H4 (cell line): Measurements from ENCODE around the gene TMEM33. TPM values are rescaled to one million over a fixed set of nuclear protein-coding genes. Genes with fewer than 3 reads are reported as not detected.
"Not testable (repeated sequence)": the region's sequence is repeated elsewhere in the genome, so short reads cannot be mapped to it uniquely, and the experiment has no call there.

Experiments used
- DNase-seq: peaks from one replicate; pipeline ENCODE4 v3.0.0-alpha.2; 2015; ENCODE audit warnings: low spot score
- total RNA-seq: library from RNA; depleted of rRNA; stranded (reverse); fragments of >200 nt; shearing (Covaris generic); gene quantifications from 2 replicates; pipeline ENCODE4 v1.2.3, GENCODE V29; 2014; rRNA removed

The TMEM33 gene, protein sequence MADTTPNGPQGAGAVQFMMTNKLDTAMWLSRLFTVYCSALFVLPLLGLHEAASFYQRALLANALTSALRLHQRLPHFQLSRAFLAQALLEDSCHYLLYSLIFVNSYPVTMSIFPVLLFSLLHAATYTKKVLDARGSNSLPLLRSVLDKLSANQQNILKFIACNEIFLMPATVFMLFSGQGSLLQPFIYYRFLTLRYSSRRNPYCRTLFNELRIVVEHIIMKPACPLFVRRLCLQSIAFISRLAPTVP
- 101 and 105 TPM in 2 replicates for total RNA-seq

DNA sequence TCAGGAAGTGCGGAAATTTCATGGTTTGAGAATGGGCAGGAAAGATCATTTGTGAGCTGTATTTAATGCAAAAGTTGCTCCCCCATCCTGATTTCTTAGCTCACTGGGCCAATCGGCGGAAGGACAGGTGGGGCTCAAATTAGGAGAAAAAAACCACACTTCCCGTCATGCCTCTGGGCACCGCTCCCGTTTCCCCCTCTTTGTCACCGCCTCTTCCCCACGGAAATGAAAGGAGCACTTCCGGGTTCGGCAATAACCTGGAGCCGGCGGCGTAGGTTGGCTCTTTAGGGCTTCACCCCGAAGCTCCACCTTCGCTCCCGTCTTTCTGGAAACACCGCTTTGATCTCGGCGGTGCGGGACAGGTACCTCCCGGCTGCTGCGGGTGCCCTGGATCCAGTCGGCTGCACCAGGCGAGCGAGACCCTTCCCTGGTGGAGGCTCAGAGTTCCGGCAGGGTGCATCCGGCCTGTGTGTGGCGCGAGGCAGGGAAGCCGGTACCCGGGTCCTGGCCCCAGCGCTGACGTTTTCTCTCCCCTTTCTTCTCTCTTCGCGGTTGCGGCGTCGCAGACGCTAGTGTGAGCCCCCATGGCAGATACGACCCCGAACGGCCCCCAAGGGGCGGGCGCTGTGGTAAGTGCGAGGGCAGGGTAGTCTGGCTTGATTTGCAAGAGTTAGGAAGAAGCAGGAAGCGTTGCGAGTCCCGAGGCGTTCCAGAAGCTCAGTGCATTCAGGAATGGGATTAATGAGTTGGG, at the start of gene TMEM33:
TMEM33 (plus strand) TSS at position 529 of the 751 bp plus-strand sequence; CDS start at position 585, 56 bp downstream.
- DNase-seq = peak; percentile 91

DNA sequence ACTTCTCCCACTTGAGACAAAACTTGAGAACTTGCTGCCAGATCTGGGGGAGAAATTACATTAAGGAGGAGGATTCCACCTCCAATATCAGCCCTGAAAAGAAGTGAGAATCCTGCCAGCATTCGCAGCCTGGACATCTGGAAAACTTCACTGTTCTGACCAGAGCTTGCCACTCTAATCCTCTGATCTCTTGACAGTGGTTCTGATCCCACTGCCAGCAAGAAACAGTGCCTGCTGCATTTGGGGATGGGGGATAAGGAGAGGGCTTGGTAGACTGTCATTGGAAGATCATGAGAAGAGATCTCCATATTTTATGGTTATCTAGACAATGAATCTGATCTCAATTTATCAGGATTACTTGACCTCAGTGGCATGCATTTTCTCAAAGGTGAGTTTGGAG, 49.8 kb upstream of the TMEM33 start:
- no peak for DNase-seq

DNA sequence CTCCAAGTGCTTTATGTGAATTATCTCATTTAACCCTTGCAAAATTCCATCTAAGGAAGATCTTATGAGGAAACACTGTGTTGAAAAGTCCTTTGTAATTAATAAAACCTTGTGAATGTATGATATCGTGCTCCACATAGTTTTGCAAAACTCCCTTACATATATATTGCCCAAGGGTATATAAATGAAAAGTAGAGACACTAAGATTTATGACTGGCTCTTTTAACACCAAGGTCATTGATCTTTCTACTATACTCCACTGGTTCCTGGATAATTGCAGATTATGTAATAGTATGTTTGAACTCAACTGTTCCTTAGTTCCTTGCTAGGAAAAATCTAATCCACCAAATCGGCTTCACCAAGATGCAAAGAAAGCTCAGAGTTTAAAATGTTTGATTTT, 48.0 kb upstream of the TMEM33 start:
- DNase-seq = no peak

DNA sequence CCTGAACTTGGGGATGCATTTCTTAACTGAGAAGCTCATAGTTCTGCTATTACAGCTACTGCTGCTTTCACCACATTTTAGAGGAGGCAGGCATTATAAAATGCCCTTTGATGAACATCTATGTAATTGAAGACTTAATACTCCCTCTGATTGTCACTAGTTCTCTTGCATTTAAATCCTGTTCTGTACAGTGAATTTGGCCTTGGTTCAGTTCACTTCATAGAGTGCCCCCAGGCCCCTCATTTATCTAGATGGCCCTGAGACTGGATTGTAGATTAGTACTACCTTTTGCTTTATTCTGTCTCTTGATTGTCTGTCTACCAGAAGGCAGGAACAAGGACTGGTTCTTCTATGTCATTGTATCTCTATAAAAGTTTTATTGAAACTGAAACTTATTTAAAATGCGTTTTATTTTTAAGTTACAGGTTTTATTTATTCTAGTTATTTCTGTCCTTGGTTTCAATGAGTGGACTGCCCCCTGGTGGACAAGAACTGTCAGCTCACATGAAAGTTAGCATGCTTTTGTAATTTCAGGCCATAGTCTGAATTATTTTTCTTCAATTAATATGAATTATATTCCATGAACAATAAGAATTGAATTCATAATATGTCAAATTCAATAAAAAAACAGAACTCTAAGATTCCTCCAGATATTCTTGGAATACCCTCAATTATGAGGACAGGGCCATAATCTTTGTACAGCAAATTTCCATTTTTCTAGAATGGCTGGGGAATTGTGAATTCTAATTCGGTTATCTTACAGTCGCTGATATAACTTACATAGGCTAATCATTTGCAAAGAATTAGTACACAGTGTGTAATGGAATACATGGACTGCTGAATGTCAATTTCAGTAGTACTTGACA, 47.2 kb upstream of the TMEM33 start:
- peak; percentile 49 for DNase-seq

DNA sequence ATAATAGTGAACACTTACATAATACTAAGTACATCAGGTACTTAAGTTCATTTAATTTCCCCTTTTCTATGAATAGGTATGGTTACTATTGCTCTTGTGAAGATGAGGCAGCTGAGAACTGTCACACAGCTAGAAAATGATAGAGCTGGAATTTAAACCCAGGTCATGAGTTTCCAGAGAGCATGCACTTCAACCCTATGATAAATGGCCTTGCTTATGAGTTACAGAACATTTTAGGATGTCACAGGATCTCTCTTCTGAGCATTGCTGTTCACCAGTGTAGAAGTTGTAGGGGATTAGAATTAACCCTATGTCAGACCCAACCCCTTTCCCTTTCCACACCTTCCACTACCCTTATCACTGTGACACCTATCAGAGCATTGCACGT, 46.5 kb upstream of the TMEM33 start:
- no peak for DNase-seq

DNA sequence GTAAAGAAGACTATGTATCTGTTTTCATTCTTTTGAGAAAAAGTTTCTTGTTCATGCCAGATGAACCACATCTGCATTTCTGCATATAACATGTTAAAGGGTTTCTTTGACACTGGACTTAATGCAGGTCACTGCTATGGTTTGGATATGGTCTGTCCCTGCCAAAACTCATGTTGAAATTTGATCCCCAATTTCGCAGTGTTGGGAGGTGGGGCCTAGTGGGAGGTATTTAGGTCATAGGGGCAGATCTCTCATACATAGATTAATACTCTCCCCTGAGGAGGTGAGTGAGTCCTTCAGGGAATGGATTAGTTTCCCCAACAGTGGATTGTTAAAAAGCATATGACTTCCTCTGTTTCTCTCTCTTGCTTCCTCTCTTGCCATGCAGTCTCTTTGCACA, 45.9 kb upstream of the TMEM33 start:
- no peak for DNase-seq

DNA sequence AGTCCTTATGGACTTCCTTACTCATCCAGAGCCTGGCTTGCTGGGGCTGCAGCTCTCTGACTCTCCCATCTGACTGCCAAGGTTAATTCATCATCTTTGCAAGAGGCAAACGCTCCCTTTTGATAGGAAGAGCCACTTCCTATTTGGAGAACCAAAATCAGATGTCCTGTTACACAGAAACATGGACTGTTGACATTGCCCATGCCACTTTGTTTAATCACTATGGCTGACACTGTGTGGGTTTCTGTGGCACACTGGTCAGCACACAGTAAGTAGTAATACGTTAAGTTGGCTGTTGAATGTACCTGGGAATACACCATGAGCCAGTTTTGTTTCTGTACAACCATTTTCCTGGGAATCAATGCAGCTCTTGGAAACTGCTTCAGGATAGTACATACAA, 45.1 kb upstream of the TMEM33 start:
- no peak for DNase-seq

DNA sequence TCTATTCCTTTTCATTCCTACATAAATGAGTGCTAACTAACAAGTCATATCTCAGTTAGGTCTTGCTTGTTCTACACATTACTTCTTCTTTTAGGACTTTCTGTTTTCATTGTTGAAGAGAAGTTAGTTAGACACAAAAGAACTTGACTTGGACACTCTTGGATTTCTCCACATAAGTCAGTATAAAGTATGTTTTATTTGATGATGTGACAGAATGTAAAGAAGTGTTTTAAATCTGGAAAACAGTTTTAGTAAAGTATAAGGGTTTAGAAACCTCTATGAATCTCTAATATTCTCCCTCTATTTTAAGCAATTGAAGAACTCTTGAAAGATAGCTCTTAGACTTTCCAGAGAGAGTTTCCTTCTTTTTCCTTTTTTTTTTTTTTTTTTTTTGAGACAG, 38.6 kb upstream of the TMEM33 start:
- no peak for DNase-seq

DNA sequence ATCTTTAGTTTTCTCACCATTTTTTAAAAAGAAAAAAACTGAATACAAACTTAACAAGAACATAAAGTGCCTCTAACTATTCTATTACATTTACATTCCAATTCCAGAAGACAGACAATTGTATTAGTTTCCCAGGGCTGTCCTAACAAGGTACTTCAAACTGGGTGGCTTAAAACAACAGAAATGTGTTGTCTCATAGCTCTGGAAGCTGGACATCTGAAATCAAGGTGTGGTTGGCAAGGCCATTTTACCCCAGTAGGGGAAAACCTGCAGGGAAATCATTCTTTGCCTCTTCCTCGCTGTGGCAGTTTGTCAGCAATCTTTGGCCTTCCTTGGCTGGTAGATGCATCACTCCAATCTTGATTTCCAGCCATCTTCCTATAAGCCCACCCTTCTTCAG, 37.5 kb upstream of the TMEM33 start:
- no peak for DNase-seq

DNA sequence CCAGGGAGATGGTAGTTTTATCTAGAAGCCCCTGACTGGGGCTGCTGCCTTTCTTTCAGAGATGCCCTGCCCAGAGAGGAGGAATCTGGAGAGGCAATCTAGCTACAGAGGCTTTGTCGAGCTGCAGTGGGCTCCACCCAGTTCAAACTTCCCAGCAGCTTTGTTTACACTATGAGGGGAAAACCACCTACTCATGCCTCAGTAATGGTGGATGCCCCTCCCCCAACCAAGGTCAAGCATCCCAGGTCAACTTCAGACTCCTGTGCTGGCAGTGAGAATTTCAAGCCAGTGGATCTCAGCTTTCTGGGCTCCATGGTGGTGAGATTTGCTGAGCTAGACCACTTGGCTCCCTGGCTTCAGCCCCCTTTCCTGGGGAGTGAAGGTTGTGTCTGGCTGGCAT, 26.1 kb upstream of the TMEM33 start:
- peak; percentile 32 for DNase-seq

DNA sequence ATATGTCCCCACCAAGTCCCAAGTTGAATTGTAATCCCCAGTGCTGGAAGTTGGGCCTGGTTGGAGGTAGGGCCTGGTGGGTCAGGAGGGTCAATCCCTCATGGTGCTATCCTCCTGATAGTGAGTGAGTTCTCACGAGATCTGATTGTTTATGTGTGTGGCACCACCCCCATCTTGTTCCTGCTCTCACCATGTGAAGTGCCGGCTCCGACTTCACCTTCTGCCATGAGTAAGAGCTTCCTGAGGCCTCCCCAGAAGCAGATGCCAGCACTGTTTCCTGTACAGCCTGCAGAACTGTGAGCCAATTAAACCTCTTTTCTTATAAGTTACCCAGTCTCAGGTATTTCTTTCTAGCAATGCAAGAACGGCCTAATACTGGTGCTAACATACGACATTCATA, 22.7 kb upstream of the TMEM33 start:
- DNase-seq = no peak

DNA sequence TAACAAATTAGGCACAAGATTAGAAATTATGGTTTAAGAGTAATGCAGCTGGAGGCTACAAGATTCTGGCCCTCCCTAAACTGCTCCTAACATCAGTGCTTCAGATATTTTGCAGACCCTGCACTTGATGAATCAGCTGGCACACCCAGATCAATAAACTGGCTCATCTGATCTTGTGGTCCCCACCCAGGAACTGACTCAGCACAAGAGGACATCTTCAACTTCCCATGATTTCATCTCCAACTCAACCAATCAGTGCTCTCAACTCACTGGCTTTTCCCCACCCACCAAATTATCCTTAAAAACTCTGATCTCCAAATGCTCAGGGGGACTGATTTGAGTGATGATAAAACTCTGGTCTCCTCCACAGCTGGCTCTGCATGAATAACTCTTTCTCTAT, 21.7 kb upstream of the TMEM33 start:
- no peak for DNase-seq

DNA sequence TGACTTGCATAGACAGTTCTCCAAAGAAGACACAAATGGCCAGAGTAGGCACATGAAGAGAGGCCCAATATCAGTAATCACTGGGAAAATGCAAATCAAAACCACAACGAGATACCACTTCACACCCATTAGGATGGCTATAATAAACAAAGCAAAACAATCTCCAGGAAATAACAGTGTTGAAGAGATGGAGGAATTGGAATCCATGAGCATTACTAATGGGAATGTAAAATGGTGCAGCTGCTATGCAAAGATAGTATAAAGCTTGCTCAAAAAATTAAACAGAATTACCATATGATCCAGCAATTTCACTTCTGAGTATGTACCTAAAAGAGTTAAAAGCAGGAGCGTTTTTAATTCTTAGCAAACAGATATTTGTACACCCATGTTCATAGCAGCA, 17.0 kb upstream of the TMEM33 start:
- no peak for DNase-seq

DNA sequence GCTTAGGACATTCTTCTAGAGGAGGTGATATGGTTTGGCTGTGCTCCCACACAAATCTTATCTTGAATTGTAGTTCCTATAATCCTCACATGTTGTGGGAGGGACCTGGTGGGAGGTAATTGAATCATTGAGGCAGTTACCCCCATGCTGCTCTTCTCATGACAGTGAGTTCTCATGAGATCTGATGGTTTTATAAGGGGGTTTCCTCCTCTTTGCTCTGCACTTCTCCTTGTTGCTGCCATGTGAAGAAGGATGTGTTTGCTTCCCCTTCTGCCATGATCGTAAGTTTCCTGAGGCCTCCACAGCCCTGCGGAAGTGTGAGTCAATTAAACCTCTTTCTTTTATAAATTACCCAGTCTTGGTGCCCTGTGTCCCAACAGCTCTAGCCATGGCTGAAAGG, 14.8 kb upstream of the TMEM33 start:
- DNase-seq = not testable (repeated sequence)

DNA sequence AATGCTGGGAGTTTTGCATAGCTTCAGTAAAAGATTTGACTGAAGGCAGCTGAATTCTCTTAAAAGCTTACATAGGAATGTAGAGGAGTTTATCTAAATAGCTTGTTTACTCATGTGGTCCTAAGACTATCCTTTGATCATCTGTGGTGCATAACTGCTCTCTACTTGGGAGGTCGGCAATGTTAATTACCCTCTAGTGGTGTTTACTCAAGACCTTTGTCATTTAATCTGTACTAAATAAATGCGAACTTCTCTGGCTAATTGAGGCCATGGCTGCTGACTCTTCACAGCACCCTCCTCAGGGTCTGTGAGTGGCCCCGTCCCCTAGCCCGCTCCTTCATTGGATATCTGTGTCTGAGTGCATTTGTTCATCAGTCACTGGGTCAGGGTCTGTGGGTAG, 13.8 kb upstream of the TMEM33 start:
- DNase-seq = no peak

DNA sequence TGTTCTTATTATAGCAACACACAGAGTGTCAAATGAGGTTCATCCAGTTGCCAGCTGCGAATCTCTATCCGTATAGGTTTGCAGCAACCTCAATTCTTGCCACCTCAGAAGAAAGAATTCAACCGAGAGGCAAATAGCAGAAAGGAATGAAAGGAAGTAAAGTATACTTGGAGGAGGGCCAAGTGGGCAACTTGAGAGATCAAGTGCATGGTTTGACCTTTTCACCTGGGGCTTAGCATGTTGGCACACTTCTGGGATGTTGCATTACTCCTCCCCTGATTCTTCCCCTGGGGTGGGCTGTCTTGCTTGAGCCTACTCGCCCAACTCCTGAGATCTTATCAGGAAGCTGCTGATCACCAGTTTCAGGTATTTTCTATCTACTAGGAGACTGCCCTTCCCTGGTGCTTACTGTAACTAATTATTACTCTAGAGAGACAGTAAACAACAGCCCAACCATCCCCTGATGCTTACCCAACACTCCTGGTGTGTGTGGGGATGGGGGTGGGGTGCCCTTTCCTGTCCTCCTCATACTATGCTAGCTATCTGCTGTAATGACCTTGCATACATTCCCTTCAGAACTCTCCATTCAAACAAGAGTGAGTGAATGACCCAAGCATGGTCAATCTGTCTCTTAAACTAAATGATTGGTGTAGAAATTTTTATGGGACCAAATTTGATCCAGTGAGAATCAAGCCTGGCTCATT, 7.3 kb upstream of the TMEM33 start:
- DNase-seq = no peak

DNA sequence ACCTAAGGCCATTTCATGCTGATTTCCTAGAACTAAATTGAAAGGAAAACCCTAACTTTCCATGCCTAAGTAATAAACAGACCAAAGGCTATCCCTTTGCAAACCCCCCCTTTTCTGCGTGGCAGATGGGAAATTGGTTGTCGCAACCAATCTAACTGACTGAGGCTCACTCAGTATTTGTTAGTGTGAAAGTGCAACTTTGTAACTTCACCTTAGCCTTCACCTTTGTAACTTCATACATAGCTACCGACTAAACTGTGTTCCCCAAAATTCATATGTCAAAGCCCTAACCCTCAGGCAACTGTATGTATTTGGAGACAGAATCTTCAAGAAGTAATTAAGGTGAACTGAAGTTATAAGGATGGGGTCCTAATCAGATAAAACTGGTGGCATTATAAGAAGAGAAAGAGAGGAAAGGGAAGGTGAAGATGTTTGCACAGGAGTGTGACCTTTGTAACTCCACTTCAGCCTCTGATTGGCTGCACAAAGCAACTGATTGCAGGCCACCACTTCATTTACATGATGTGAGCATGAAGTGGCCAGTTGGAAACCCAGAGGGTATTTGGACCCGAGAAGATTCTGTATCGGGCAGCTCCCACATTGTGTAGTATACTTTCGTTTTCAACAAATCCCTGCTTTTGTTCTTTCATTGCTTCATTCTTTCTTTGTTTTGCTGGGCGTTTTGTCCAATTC, 4.9 kb upstream of the TMEM33 start:
- DNase-seq = no peak

DNA sequence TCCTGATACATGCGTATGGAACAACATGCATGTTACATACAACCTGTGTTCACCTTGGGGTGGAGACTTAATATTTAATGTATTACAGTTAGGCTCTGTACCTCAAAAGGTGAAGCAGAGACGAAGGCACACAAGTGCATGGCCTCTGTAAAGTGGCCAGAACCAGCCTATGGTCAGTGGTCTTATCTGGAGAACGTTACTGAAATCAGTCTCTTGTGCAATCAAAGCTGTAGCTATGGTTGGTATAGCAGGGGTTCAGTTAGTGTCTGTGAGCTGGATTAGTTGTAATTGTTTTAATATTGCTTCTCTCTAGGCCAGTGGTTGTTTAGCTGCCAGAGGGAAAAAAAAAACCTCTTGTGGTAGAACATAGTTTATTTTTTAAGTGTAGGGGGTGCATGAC, 2.2 kb upstream of the TMEM33 start:
- no peak for DNase-seq

DNA sequence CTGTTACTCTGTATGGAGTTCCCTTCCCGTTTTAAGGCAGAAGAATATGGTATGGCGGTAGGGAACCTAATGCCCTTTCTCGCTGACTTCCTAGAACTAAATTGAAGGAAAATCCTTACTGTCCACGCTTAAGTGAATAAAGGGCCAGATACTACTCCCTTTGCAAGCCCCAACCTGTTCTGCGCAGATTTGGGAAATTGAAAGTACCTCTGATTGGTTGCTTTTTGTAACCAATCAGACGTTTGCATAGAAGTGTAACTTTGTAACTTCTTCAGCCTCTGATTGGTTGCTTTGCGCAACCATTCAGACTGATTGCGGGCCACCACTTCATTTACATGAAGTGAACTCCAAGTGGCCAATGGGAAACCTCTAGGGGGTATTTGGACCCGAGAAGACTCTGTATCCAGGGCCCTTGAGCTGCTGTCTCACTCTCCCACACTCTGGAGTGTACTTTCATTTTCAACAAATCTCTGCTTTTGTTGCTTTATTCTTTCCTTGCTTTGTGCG, 1.2 kb upstream of the TMEM33 start:
- no peak for DNase-seq

DNA sequence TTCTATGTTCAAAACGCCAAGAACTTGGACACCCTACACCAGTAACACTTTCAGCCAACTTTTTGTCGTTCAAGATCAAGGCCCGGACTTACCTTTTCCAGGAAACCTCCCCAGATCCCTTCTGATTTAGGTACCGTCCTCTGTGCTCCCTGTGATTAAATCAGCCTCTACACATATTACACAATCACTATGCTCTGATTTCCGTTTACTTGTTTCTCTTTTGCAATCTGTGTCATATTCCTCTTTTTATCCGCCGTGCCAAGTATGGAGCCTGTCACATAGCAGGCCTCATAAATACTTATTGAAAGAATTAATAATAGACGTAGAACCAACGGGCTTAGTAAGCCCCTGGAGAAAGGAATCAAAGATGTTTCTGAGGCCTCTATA, 722 bp upstream of the TMEM33 start:
- no peak for DNase-seq

DNA sequence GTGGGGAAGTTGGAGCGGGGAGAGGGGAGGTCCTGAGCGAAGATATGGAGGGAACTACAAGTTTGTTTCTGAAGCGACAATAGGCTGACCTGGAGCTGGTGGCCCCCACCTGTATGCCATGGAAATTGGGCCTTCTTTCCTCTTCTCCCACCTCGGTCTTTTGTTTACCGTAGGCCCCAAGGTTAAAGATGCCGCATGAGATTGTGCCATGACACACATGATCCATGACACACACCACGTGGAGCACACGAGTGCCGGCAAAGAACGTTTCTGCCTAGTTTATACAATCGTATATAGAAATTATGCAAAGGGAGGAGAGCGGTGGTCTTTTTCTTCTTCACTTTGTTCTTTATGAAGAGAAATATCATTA, 408 bp downstream of the TMEM33 start:
- no peak for DNase-seq
